HUES64 (cell line): Measurements from ENCODE around the gene LPXN.

Experiments
- H3K27ac ChIP-seq: 2 replicates; pipeline ENCODE4 v1.7.0; 2013; ENCODE audit warnings: low read depth, low read length, inconsistent platforms
- H3K27me3 ChIP-seq: 2 replicates; pipeline ENCODE4 v1.6.1; 2013; ENCODE audit warnings: mild to moderate bottlenecking, low read length; ENCODE audit not compliant: insufficient read depth
- H3K36me3 ChIP-seq: 2 replicates; pipeline ENCODE4 v1.6.1; 2013; ENCODE audit warnings: mild to moderate bottlenecking, low read length; ENCODE audit not compliant: insufficient read depth
- H3K4me1 ChIP-seq: 2 replicates; pipeline ENCODE4 v1.6.1; 2013; ENCODE audit warnings: mild to moderate bottlenecking, low read length, moderate library complexity; ENCODE audit not compliant: insufficient read depth
- H3K4me3 ChIP-seq: 2 replicates; pipeline ENCODE4 v1.5.1; 2013; ENCODE audit warnings: mild to moderate bottlenecking, low read length, moderate library complexity
- H3K9ac ChIP-seq: 2 replicates; pipeline ENCODE4 v1.6.1; 2013; ENCODE audit warnings: mild to moderate bottlenecking, low read depth, low read length
- H3K9me3 ChIP-seq: 2 replicates; pipeline ENCODE4 v1.6.1; 2013; ENCODE audit warnings: low read depth, low read length; ENCODE audit not compliant: insufficient read depth
- WGBS: fragments of 150-250, 120-280 bp; methylation state at CpG from one replicate; pipeline ENCODE4 v1.1.7; 2013; ENCODE audit warnings: missing lambda C conversion rate; 5-methylcytosine and 5-hydroxymethylcytosine counted together

The LPXN gene

DNA sequence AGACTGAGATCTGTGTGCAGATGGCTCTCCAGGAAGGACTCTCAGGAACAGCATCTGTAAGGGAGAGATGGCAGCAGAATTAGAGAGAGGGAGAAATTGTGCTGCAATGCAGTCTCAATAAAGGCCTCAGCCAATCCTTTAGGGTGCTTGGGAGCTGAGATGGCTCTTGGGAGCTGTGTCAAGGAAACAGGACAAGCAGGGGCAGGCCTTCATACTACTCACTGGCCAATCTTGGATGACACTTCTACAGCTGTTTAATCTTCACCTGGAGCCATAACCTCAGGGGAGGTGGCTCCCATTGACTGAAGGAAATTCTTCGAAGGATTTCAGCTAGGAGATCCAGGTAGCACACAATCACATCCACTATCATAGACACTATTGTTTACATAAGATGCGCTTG is 77.7 kb downstream of the LPXN start:
- H3K27ac ChIP-seq = no peak overlapping the region
- no peaks in the 10 kb centered on the region for H3K9me3 ChIP-seq
- no peak overlapping the region for H3K9ac ChIP-seq
- WGBS = 94% methylated on average over 2 of the region's 2 CpGs
- H3K27me3 ChIP-seq = no peaks in the 10 kb centered on the region
- H3K4me3 ChIP-seq = no peak overlapping the region
- no peaks in the 10 kb centered on the region for H3K4me1 ChIP-seq
- no peaks in the 10 kb centered on the region for H3K36me3 ChIP-seq

DNA sequence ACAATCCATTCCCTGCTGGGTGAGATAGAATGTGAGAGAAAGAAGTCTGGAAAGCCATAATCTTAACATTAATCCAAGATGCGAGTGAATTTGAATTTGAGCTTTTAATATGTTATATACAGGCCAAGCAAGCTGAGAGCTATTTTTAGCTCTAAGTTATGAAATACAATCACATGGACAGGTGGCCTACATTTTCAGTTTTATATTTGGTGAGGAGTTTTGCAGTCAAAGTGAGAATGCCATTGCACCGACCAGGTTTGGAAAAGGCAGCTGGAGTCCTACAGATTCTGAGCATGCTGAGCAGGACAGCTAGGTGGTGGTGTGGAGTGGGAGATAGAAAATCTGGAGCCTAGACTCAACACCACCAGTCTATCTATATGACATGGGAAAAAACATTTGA is 79.8 kb downstream of the LPXN start:
- Histone ChIP-seq H3K4me1 (no peaks in the 10 kb centered on the region), H3K36me3 (no peaks in the 10 kb centered on the region), H3K9ac (no peak overlapping the region), H3K27me3 (no peaks in the 10 kb centered on the region), H3K9me3 (no peaks in the 10 kb centered on the region), H3K4me3 (no peak overlapping the region), H3K27ac (no peak overlapping the region)
- WGBS = 92% methylated on average over 2 of the region's 2 CpGs

DNA sequence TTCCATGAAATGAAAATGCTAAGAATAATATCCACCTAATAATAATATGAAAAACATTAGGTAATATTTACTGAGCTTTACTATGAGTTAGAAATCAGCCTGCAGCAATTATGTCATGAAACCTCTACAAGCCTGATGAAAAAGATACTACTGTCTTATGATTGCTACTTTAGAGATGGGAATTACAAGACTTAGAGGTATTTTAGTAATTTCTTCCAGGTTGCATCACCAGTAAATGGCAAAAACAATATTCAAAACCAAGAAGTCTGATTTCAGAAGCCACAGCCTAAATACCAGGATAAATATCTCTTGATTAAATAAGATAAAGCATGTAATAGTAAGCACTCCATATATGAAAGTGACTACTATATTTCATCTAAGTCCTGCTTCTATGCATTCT is 81.6 kb downstream of the LPXN start:
- Histone ChIP-seq H3K9me3 (no peaks in the 10 kb centered on the region), H3K27ac (no peak overlapping the region), H3K36me3 (no peaks in the 10 kb centered on the region), H3K4me3 (no peak overlapping the region), H3K9ac (no peak overlapping the region), H3K27me3 (no peaks in the 10 kb centered on the region), H3K4me1 (no peaks in the 10 kb centered on the region)

DNA sequence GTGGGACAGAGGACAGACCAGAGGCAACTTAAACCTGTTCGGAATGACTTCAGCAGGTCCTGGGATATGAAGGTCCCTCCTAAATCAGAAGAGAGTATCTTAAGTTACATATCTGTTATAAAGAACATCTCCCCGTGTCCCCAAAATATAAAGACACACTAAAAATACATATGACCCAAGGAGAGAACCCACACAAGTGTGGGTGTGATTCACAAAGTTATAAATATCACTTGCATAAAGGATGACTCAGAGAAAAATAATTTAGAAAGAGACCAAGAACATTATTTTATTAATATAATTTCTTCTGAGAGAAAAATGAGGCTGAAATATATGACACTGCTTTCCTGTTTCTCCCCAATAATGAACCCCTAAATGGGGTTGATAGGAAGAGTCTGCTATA is 82.0 kb downstream of the LPXN start:
- H3K4me1 ChIP-seq = no peaks in the 10 kb centered on the region
- no peaks in the 10 kb centered on the region for H3K9me3 ChIP-seq
- H3K4me3 ChIP-seq = no peak overlapping the region
- H3K36me3 ChIP-seq = no peaks in the 10 kb centered on the region
- WGBS = no CpG with 5 or more reads among the region's 2 CpGs
- no peaks in the 10 kb centered on the region for H3K27me3 ChIP-seq
- H3K9ac ChIP-seq = no peak overlapping the region
- H3K27ac ChIP-seq = no peak overlapping the region

DNA sequence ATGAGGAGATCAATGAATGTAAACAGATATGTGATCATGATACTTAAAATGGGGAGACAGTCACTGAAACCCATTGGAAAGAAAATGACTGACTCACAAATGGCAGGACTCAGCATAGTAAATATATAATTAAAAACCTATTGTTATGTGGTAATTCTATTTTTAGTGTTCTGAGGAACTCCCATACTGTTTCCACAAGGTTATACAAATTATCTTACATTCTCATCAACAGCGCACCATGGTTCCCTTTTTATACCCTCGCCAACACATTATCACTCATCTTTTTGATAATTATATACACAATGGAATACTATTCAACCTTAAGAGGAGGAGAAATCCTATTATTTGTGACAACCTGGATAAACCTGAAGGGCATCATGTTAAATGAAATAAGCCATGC is 84.8 kb downstream of the LPXN start:
- Histone ChIP-seq H3K36me3 (no peaks in the 10 kb centered on the region), H3K9ac (no peak overlapping the region), H3K4me1 (no peaks in the 10 kb centered on the region; the same call in 1 of the 2 replicates), H3K4me3 (no peak overlapping the region), H3K27ac (no peak overlapping the region), H3K9me3 (no peaks in the 10 kb centered on the region), H3K27me3 (no peaks in the 10 kb centered on the region)
- 91% methylated on average over 2 of the region's 2 CpGs for WGBS

DNA sequence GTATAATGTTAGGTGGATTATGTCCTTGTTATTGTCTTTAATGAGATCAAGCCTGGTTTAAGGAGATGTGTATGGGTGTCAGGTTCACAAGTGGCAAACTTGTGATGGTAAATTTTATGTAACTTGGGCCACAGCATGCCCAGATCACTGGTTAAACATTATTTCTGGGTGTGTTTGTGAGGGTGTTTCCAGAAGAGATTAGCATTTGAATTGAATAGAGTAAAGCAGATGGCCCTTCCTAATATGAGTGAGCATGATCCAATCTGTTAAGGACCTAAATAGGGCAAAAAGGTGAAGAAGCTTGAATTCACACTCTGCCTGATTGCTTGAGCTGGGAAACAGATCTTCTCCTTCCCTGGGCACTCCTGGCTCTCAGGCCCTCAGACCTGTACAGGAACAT is 88.5 kb downstream of the LPXN start:
- no peaks in the 10 kb centered on the region; the same call in 1 of the 2 replicates for H3K4me1 ChIP-seq
- H3K36me3 ChIP-seq = no peaks in the 10 kb centered on the region
- no peak overlapping the region for H3K27ac ChIP-seq
- H3K4me3 ChIP-seq = no peak overlapping the region
- no peaks in the 10 kb centered on the region for H3K27me3 ChIP-seq
- H3K9ac ChIP-seq = no peak overlapping the region
- no peaks in the 10 kb centered on the region for H3K9me3 ChIP-seq

DNA sequence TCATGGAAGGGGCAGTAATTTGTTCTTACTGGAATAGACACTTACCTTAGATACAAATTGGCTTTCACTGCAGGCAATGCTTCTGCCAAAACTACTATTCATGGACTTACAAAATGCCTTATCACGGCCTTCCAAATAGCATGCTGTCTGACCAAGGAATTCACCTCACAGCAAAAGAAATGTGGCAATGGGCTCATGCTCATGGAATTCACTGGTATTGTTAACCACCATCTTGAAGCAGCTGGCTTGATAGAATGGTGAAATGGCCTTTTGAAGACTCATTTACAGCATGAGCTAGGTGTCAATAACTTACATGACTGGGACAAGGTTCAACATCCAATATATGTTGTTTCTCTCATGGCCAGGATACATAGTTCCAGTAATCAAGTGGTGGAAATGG is 89.7 kb downstream of the LPXN start:
- Histone ChIP-seq H3K9ac (no peak overlapping the region), H3K36me3 (no peaks in the 10 kb centered on the region), H3K9me3 (no peaks in the 10 kb centered on the region), H3K27ac (no peak overlapping the region), H3K4me3 (no peak overlapping the region), H3K4me1 (no peaks in the 10 kb centered on the region; the same call in 1 of the 2 replicates), H3K27me3 (no peaks in the 10 kb centered on the region)
- 83% methylated on average over 1 of the region's 1 CpG for WGBS
